ENCODE results near the gene GPR87. TPM values are rescaled to one million over a fixed set of nuclear protein-coding genes. Genes with fewer than 3 reads are reported as not detected.

Gene GPR87
- total and polyA plus RNA-seq, 3 donors from 2014 or later, result not detected

DNA sequence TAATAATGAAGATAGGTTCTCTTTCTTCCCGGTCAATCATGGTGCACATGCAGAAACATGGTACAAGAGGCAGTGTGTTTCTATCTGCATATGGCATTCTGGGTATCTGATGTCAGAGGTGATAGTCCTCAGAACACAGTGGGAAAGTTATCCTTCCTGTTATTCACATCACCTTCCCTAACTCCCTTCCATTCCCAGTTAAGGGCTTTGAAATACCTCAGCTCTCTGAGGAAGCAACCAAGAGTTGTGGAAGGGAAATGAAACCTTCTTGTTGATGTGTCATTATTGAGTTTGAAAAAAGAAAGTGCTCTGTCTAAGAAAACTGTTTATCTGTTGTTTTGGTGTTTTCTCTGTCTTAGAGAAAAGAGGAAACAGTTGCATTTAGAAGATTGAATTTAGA lies 34.6 kb upstream of the GPR87 start:
- H3K4me1 ChIP-seq, result no peaks in the 10 kb centered on the region
- TF ChIP-seq, protein P1, sequence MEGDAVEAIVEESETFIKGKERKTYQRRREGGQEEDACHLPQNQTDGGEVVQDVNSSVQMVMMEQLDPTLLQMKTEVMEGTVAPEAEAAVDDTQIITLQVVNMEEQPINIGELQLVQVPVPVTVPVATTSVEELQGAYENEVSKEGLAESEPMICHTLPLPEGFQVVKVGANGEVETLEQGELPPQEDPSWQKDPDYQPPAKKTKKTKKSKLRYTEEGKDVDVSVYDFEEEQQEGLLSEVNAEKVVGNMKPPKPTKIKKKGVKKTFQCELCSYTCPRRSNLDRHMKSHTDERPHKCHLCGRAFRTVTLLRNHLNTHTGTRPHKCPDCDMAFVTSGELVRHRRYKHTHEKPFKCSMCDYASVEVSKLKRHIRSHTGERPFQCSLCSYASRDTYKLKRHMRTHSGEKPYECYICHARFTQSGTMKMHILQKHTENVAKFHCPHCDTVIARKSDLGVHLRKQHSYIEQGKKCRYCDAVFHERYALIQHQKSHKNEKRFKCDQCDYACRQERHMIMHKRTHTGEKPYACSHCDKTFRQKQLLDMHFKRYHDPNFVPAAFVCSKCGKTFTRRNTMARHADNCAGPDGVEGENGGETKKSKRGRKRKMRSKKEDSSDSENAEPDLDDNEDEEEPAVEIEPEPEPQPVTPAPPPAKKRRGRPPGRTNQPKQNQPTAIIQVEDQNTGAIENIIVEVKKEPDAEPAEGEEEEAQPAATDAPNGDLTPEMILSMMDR (IDR thresholded peaks at IDR 0.05), result no peak
- TF ChIP-seq POLR2A (IDR thresholded peaks at IDR 0.05), result no peak
- no peak for DNase-seq
- no peak overlapping the region for H3K4me3 ChIP-seq
- 91 to 100% methylated on average over 1 of the region's 1 CpG for WGBS, 2 donors
- H3K36me3 ChIP-seq (ENCODE audit: low read depth, missing control alignments), result no peaks in the 10 kb centered on the region
- no peak overlapping the region for H3K27ac ChIP-seq
- no peaks in the 10 kb centered on the region for H3K9me3 ChIP-seq
- intact Hi-C loops (cut with DNase I; ENCODE audit: low total_unique reads), result no loop called here
- H3K27me3 ChIP-seq, result no peaks in the 10 kb centered on the region

DNA sequence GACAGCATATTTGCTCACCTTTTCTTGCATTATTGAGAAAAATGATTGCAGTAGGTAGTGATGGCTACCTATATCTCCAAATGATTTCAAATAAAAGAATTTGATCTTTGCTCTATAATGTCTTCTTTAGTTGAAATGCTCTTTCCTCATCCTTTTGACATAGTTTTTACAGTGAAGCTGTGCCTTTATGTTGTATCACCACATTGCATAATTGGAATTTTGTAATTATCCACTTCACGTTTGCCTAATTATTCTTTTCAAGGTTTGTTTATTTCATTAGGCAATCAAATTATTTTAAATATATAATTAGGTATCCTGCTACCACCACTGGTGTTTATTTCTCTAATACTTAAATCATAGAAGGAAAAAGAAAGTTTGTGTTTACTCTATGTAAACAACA lies 34.0 kb upstream of the GPR87 start:
- WGBS, 2 donors, result 74 to 86% methylated on average over 1 of the region's 1 CpG
- Histone ChIP-seq H3K27ac (no peak overlapping the region), H3K4me3 (no peak overlapping the region), H3K9me3 (no peaks in the 10 kb centered on the region), H3K36me3 (ENCODE audit: low read depth, missing control alignments) (no peaks in the 10 kb centered on the region), H3K4me1 (no peaks in the 10 kb centered on the region), H3K27me3 (no peaks in the 10 kb centered on the region)
- no peak for DNase-seq
- TF ChIP-seq, protein P1 (IDR thresholded peaks at IDR 0.05), result no peak
- TF ChIP-seq POLR2A (IDR thresholded peaks at IDR 0.05), result no peak
- intact Hi-C loops (cut with DNase I; ENCODE audit: low total_unique reads), result no loop called here

DNA sequence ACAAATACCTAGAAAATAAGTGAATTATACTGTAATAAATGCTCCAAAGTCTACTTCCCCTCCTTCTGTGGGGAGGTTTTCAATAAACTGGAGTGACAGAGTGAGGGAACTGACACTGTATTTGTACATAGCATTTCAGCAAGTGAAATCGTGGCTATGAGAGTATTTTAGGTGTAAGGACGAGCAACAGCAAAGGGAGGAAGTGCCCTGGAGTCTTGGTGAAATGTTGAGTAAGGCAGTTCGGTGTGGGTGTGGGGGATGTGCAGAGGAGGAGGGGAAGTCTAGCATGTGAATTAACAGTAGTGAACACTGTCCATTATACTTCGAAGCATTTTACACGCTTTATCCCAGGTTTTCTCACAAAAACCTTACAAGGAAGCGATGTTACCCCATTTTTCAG lies 30.8 kb upstream of the GPR87 start:
- intact Hi-C loops (cut with DNase I; ENCODE audit: low total_unique reads), result no loop called here
- TF ChIP-seq POLR2A (IDR thresholded peaks at IDR 0.05), result no peak

DNA sequence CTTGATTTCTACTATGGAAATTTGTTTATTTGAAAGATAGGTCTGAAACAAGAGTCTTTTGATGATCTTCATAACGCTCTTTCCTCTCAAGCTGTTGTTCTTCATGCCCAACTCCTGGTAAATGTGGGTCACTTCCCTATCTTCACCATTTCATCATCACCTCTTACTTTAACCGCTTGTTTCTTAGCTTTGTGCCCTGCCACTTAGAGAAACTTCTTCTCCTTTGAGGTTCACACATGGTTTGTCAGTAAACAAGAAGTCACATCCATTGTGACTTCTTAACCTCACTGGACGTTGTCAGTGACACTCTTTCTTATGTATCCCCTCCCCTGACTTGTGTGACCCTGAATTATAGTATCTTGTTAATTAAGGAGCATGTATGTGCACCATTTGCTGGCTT lies 29.7 kb upstream of the GPR87 start:
- Histone ChIP-seq H3K27ac (no peak overlapping the region), H3K9me3 (no peaks in the 10 kb centered on the region), H3K4me1 (no peaks in the 10 kb centered on the region), H3K36me3 (ENCODE audit: low read depth, missing control alignments) (no peaks in the 10 kb centered on the region), H3K4me3 (no peak overlapping the region), H3K27me3 (no peaks in the 10 kb centered on the region)
- DNase-seq, result no peak
- WGBS, 2 donors, result 74 to 77% methylated on average over 3 of the region's 3 CpGs
- intact Hi-C loops (cut with DNase I; ENCODE audit: low total_unique reads), result no loop called here
- TF ChIP-seq, protein P1 (IDR thresholded peaks at IDR 0.05), result no peak
- no peak for TF ChIP-seq POLR2A (IDR thresholded peaks at IDR 0.05)

More for the DNA sequence above, 30.8 kb upstream of the GPR87 start:
- DNase-seq, result no peak
- H3K36me3 ChIP-seq (ENCODE audit: low read depth, missing control alignments), result no peaks in the 10 kb centered on the region
- H3K27me3 ChIP-seq, result no peaks in the 10 kb centered on the region
- H3K4me3 ChIP-seq, result no peak overlapping the region
- no peak overlapping the region for H3K27ac ChIP-seq
- WGBS, 2 donors, result 70 to 87% methylated on average over 6 of the region's 6 CpGs
- no peaks in the 10 kb centered on the region for H3K9me3 ChIP-seq
- no peaks in the 10 kb centered on the region for H3K4me1 ChIP-seq

DNA sequence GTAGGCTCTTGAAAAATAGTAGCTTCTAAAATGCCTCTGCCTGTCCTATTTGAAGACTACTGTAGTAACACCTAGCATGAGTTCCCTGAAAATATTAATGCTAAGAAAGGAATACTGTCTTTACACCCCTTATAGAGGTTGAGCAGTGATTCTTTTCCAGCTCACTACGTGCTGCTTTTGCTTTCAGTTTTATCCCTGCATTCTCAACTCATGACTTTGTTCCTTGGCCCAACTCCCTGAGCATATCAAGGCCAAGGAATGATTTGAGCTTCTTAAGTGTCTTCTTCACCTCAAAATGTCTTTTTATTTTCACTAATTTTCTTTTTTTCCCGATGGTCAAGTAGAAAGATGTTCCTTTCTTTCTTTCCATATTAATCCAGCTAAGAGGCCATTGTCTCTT lies 29.2 kb upstream of the GPR87 start:
- Histone ChIP-seq H3K4me3 (no peak overlapping the region), H3K4me1 (no peaks in the 10 kb centered on the region), H3K27me3 (no peaks in the 10 kb centered on the region), H3K27ac (no peak overlapping the region), H3K36me3 (ENCODE audit: low read depth, missing control alignments) (no peaks in the 10 kb centered on the region), H3K9me3 (no peaks in the 10 kb centered on the region)
- peak; percentile 65 for DNase-seq
- WGBS, 2 donors, result 38 to 47% methylated on average over 2 of the region's 2 CpGs
- intact Hi-C loops (cut with DNase I; ENCODE audit: low total_unique reads), result no loop called here
- no peak for TF ChIP-seq POLR2A (IDR thresholded peaks at IDR 0.05)
- TF ChIP-seq, protein P1 (IDR thresholded peaks at IDR 0.05), result no peak

Data from testis (tissue), 3 donors.